SK-N-SH (cell line): ENCODE measurements around the gene CMTM1. TPM values are rescaled to one million over a fixed set of nuclear protein-coding genes. Genes with fewer than 3 reads are reported as not detected.

ENCODE experiments used
- CTCF ChIA-PET: fragments of 300-600, 350-600 bp; formaldehyde crosslinking; extraction: SDS; loops from one replicate; lab custom pipeline; 2021; lab: Yijun Ruan, JAX
- POLR2A ChIA-PET: fragments of 350-600 bp; sonication (Branson Sonifier 250); formaldehyde crosslinking; extraction: SDS; loops from one replicate; lab custom pipeline; 2020; ENCODE audit warnings: antibody characterized with exemption, inconsistent platforms; lab: Yijun Ruan, JAX
- DNase-seq: peaks from one replicate; pipeline ENCODE4 v3.0.0; 2012
- H2AFZ ChIP-seq: fragments of 200-600 bp; sonication (generic); 2 replicates; pipeline ENCODE4 v1.8.1; 2016; ENCODE audit warnings: antibody characterized with exemption, mild to moderate bottlenecking, low read depth
- H3F3A ChIP-seq: fragments of 200-600 bp; sonication (generic); replicated peaks from 2 replicates; pipeline ENCODE3; 2016; ENCODE audit warnings: antibody characterized with exemption, mild to moderate bottlenecking; ENCODE audit not compliant: insufficient read depth
- H3K27ac ChIP-seq, 2 experiments: fragments of 200-500 bp in 1 of 2; fragments of 200-600 bp in 1 of 2; sonication (Bioruptor generic) in 1 of 2; sonication (generic), shearing (Covaris generic) in 1 of 2; 2 replicates each; pipeline versions ENCODE4 v1.5.1 to v1.6.1; 2014 to 2016; ENCODE audit warnings: low read depth in 2 of 2, inconsistent platforms in 1 of 2, low read length in 1 of 2, mild to moderate bottlenecking in 1 of 2, mixed read lengths in 1 of 2
- H3K27me3 ChIP-seq: fragments of 200-600 bp; sonication (generic), shearing (Covaris generic); 2 replicates; pipeline ENCODE4 v1.6.1; 2016; ENCODE audit warnings: mixed run types; ENCODE audit not compliant: insufficient read depth
- H3K36me3 ChIP-seq, 2 experiments: fragments of 200-500 bp in 1 of 2; fragments of 200-600 bp in 1 of 2; sonication (Bioruptor generic) in 1 of 2; sonication (generic) in 1 of 2; replicated peaks in 1 of 2; 2 replicates each; pipeline versions ENCODE3 to v1.5.1; 2014 to 2016; ENCODE audit warnings: low read length in 1 of 2, mild to moderate bottlenecking in 1 of 2; ENCODE audit not compliant: insufficient read depth in 2 of 2, control insufficient read depth in 1 of 2
- H3K4me1 ChIP-seq, 2 experiments: fragments of 200-500 bp in 1 of 2; fragments of 200-600 bp in 1 of 2; sonication (Bioruptor generic) in 1 of 2; sonication (generic), shearing (Covaris generic) in 1 of 2; 2 replicates each; pipeline versions ENCODE4 v1.5.1 to v1.6.1; 2014 to 2016; ENCODE audit warnings: low read depth in 1 of 2, low read length in 1 of 2, mixed run types in 1 of 2; ENCODE audit not compliant: insufficient read depth in 2 of 2, control insufficient read depth in 1 of 2
- H3K4me2 ChIP-seq: fragments of 200-600 bp; sonication (generic), shearing (Covaris generic); 2 replicates; pipeline ENCODE4 v1.6.1; 2017; ENCODE audit warnings: mixed run types
- H3K4me3 ChIP-seq, 2 experiments: fragments of 200-500 bp in 1 of 2; fragments of 200-600 bp in 1 of 2; sonication (Bioruptor generic) in 1 of 2; sonication (generic), shearing (Covaris generic) in 1 of 2; 2 replicates each; pipeline versions ENCODE4 v1.5.1 to v1.8.1; 2014 to 2016; ENCODE audit warnings: low read depth in 2 of 2, inconsistent platforms in 1 of 2, low read length in 1 of 2, mild to moderate bottlenecking in 1 of 2, mixed read lengths in 1 of 2, moderate library complexity in 1 of 2
- H3K79me2 ChIP-seq: fragments of 200-600 bp; sonication (generic); 2 replicates; pipeline ENCODE4 v1.8.1; 2017; ENCODE audit warnings: mild to moderate bottlenecking; ENCODE audit not compliant: insufficient read depth
- H3K9ac ChIP-seq: fragments of 200-600 bp; sonication (generic); 2 replicates; pipeline ENCODE4 v1.6.1; 2017; ENCODE audit warnings: mixed run types
- H3K9me2 ChIP-seq: fragments of 200-600 bp; sonication (generic); 2 replicates; pipeline ENCODE4 v1.6.1; 2017; ENCODE audit warnings: mixed run types
- H3K9me3 ChIP-seq: fragments of 200-600 bp; sonication (generic); 2 replicates; pipeline ENCODE4 v1.6.1; 2017; ENCODE audit warnings: mixed run types, mild to moderate bottlenecking, moderate library complexity
- H4K20me1 ChIP-seq: fragments of 200-600 bp; sonication (generic); 2 replicates; pipeline ENCODE4 v1.6.1; 2017; ENCODE audit warnings: mild to moderate bottlenecking, mixed run types; ENCODE audit not compliant: insufficient read depth
- ELF1 ChIP-seq: IDR thresholded peaks from 2 replicates; pipeline ENCODE4 v1.4.0; 2012
- GABPA ChIP-seq: IDR thresholded peaks from 2 replicates; pipeline ENCODE4 v1.4.0; 2012; ENCODE audit warnings: low read depth, mild to moderate bottlenecking
- IRF3 ChIP-seq: fragments of 150-350 bp; IDR thresholded peaks from 2 replicates; pipeline ENCODE4 v1.6.1; 2016; ENCODE audit warnings: mild to moderate bottlenecking, low read depth, low read length
- JUND ChIP-seq: IDR thresholded peaks from 2 replicates; pipeline ENCODE4 v1.4.0; 2012
- MEF2A ChIP-seq: IDR thresholded peaks from 2 replicates; pipeline ENCODE4 v1.4.0; 2012; ENCODE audit warnings: low read depth, borderline replicate concordance
- MXI1 ChIP-seq: IDR thresholded peaks from 2 replicates; pipeline ENCODE4 v1.6.1; 2012; ENCODE audit warnings: mild to moderate bottlenecking, low read depth, low read length, improper control_type of control experiment
- NRF1 ChIP-seq: IDR thresholded peaks from 2 replicates; pipeline ENCODE4 v1.6.1; 2012; ENCODE audit warnings: low read depth, mild to moderate bottlenecking, low read length
- POLR2AphosphoS5 ChIP-seq: IDR thresholded peaks from 2 replicates; pipeline ENCODE4 v1.6.1; 2012; ENCODE audit warnings: low read depth, low read length
- REST ChIP-seq: IDR thresholded peaks from 2 replicates; pipeline ENCODE4 v1.6.1; 2012; ENCODE audit warnings: mild to moderate bottlenecking, low read depth, low read length, moderate library complexity
- TAF1 ChIP-seq: IDR thresholded peaks from 2 replicates; pipeline ENCODE4 v1.6.1; 2012; ENCODE audit warnings: low read depth, mild to moderate bottlenecking, low read length, moderate library complexity, borderline replicate concordance
- TCF12 ChIP-seq: IDR thresholded peaks from 2 replicates; pipeline ENCODE4 v1.4.0; 2012
- TEAD4 ChIP-seq: IDR thresholded peaks from 2 replicates; pipeline ENCODE4 v1.4.0; 2012; ENCODE audit warnings: mild to moderate bottlenecking, borderline replicate concordance; ENCODE audit not compliant: insufficient read depth
- WGBS: methylation state at CpG from one replicate; pipeline ENCODE4 v1.1.6; 2017; ENCODE audit warnings: low lambda C conversion rate; 5-methylcytosine and 5-hydroxymethylcytosine counted together
- polyA plus RNA-seq, 3 experiments: library from polyadenylated mRNA; depleted of rRNA; stranded (reverse); fragments of >200 nt; gene quantifications; 2 replicates each; pipeline ENCODE4 v1.2.3, GENCODE V29; 2012

CMTM1 gene
- polyA plus RNA-seq, 1 of the 3 experiments (the other 2 are of a cell fraction) = 3.7 TPM

DNA sequence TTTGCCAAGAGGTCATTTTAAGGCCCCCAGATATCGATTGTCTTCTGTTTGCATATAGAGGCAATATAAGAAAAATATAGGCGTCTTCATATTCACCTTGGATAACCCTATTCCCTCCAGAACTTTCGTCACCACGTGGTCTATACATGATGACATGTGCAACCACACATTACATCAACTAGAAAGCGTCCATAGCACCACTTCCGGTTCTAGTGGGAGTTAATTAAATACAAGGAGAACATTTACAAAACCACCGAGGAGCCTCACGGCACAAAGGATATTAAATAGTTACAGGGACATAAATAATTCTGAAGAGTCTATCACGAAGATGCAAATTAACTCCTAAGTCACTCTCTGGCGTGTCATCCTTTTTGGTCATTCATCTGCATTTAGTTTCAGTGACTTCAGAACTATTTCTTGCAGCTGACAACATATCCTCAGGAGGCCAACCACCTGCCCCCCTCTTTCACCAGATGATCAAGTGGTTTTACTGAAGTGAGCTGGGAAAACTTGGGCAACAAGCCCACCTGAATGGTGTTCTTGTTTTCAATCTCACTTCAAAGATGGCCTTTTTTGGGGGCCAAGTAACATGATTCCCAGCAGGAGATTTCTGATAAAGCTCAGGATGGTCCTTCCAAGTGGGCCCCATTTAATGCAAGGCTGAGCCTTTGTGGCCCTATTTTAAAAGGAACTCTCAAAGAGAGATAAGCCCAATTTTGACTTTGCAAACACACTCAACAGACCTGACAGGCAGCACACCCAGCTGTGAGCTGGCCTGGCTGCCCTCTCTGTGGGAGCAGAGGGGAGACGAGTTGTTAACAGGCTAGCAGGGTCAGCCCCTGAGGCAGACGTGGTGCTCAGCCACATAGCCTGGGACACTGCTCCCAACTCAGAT lies 53.5 kb downstream of the CMTM1 start (continued):
- TF ChIP-seq REST = no peak

- Histone ChIP-seq H3K9me3 (no peaks in the 10 kb centered on the region), H3K9ac (no peak overlapping the region), H3F3A (peaks cover 24% of the 10 kb centered on the region), H3K79me2 (no peaks in the 10 kb centered on the region), H3K27ac (no peak overlapping the region; a peak in 1 of 4 replicates), H3K4me2 (no peak overlapping the region), H2AFZ (no peak overlapping the region), H3K36me3 (peaks cover 0 to 11% of the 10 kb centered on the region in 2 experiments), H3K9me2 (no peaks in the 10 kb centered on the region), H3K27me3 (no peaks in the 10 kb centered on the region), H3K4me3 (no peak overlapping the region), H4K20me1 (no peaks in the 10 kb centered on the region)
- no peak for DNase-seq
- WGBS = 90% methylated on average over 8 of the region's 8 CpGs
- ChIA-PET CTCF (interaction anchor here (0.6 to 5.1 kb wide), 8 partner anchors 9 to 252 kb away, joined by 3 to 44 read pairs (median 4); no protein-coding TSS in a partner anchor), POLR2A (interaction anchor here (0.6 kb wide), 1 partner anchor 260 kb away, joined by 3 read pairs; the partner anchor contains the start of gene PDP2)
- no peak for TF ChIP-seq POLR2AphosphoS5
- TF ChIP-seq NRF1 = no peak
- TF ChIP-seq TEAD4 = no peak
- TF ChIP-seq IRF3 = no peak
- no peak for TF ChIP-seq ELF1
- no peak for TF ChIP-seq MXI1
- no peak for TF ChIP-seq GABPA
- TF ChIP-seq JUND = no peak
- TF ChIP-seq TAF1 = no peak
- no peak for TF ChIP-seq TCF12
- TF ChIP-seq MEF2A = no peak
- TF ChIP-seq, all 33 proteins: peak for 0
- peaks cover 18 to 41% of the 10 kb centered on the region in 2 experiments for H3K4me1 ChIP-seq
Measured at GRCh38 chr16:66620429-66620795, 54.2 kb downstream of the CMTM1 start.
